Neural progenitor cell (in vitro differentiated cells): ENCODE data around the gene MPHOSPH10. TPM values are rescaled to one million over a fixed set of nuclear protein-coding genes. Genes with fewer than 3 reads are reported as not detected.
"Not testable (repeated sequence)": the region's sequence is repeated elsewhere in the genome, so short reads cannot be mapped to it uniquely, and the experiment has no call there.

Experiments used
- DNase-seq: peaks from one replicate; pipeline ENCODE4 v3.0.0-alpha.2; 2016; ENCODE audit warnings: low spot score
- H2AFZ ChIP-seq: fragments of 200-600 bp; sonication (generic); replicated peaks from 2 replicates; pipeline ENCODE4 v1.6.1; 2016; ENCODE audit warnings: antibody characterized with exemption
- H3F3A ChIP-seq: fragments of 200-600 bp; sonication (generic); 2 replicates; pipeline ENCODE4 v1.6.1; 2016; ENCODE audit warnings: antibody characterized with exemption, low read depth
- H3K27ac ChIP-seq: fragments of 200-600 bp; sonication (generic); 2 replicates; pipeline ENCODE4 v1.5.1; 2016; ENCODE audit warnings: mild to moderate bottlenecking
- H3K27me3 ChIP-seq: fragments of 200-600 bp; sonication (generic); 2 replicates; pipeline ENCODE4 v1.6.1; 2016; ENCODE audit warnings: mild to moderate bottlenecking, moderate library complexity
- H3K36me3 ChIP-seq: fragments of 200-600 bp; sonication (generic); 2 replicates; pipeline ENCODE4 v1.5.1; 2016
- H3K4me1 ChIP-seq: fragments of 200-600 bp; sonication (generic); 2 replicates; pipeline ENCODE4 v1.6.1; 2016; ENCODE audit warnings: mixed run types
- H3K4me2 ChIP-seq: fragments of 200-600 bp; sonication (generic); 2 replicates; pipeline ENCODE4 v1.6.1; 2016
- H3K4me3 ChIP-seq: fragments of 200-600 bp; sonication (generic); 2 replicates; pipeline ENCODE4 v1.5.1; 2016
- H3K79me2 ChIP-seq: fragments of 200-600 bp; sonication (generic); 2 replicates; pipeline ENCODE4 v1.6.1; 2016; ENCODE audit warnings: low read depth
- H3K9ac ChIP-seq: fragments of 200-600 bp; sonication (generic); 2 replicates; pipeline ENCODE4 v1.6.1; 2016
- H3K9me3 ChIP-seq: fragments of 200-600 bp; sonication (generic); 2 replicates; pipeline ENCODE4 v1.5.1; 2016; ENCODE audit warnings: low read depth
- H4K20me1 ChIP-seq: fragments of 200-600 bp; sonication (generic); 2 replicates; pipeline ENCODE4 v1.6.1; 2016; ENCODE audit warnings: low read depth
- H3K27ac Mint-ChIP-seq: 3 replicates; pipeline ENCODE4 v1.8.0; 2021; ENCODE audit warnings: mixed read lengths
- H3K27me3 Mint-ChIP-seq: 2 replicates; pipeline ENCODE4 v1.8.0; 2022; ENCODE audit warnings: low read depth, mild to moderate bottlenecking, inconsistent platforms, moderate library complexity, mixed read lengths; ENCODE audit not compliant: insufficient read depth
- H3K36me3 Mint-ChIP-seq: 3 replicates; pipeline ENCODE4 v1.8.0; 2021; ENCODE audit warnings: mixed read lengths
- H3K4me1 Mint-ChIP-seq: 3 replicates; pipeline ENCODE4 v1.8.0; 2021; ENCODE audit warnings: mixed read lengths
- H3K4me3 Mint-ChIP-seq: 3 replicates; pipeline ENCODE4 v1.8.0; 2021; ENCODE audit warnings: mild to moderate bottlenecking, moderate library complexity, mixed read lengths
- H3K9me3 Mint-ChIP-seq: 3 replicates; pipeline ENCODE4 v1.8.0; 2020; ENCODE audit warnings: mixed read lengths
- EZH2 ChIP-seq: fragments of 200-600 bp; sonication (generic); IDR thresholded peaks from 2 replicates; pipeline ENCODE4 v1.6.1; 2017; ENCODE audit warnings: antibody characterized with exemption, mild to moderate bottlenecking, moderate library complexity
- EZH2phosphoT487 ChIP-seq: fragments of 200-600 bp; sonication (generic); IDR thresholded peaks from 2 replicates; pipeline ENCODE4 v1.6.1; 2017; ENCODE audit warnings: antibody characterized with exemption
- total RNA-seq: library from RNA; depleted of rRNA; stranded (reverse); fragments of >200 nt; gene quantifications from 2 replicates; pipeline ENCODE4 v1.2.3, GENCODE V29; 2015; ENCODE audit warnings: low replicate concordance
- TF ChIP-seq, protein P1 (sequence below): fragments of 200-600 bp; sonication (generic); IDR thresholded peaks from 2 replicates; pipeline ENCODE4 v1.5.1; 2017; ENCODE audit warnings: antibody characterized with exemption, mild to moderate bottlenecking

MPHOSPH10 gene
- total RNA-seq, 1 donor from 2014 or later: 29.6 TPM

DNA sequence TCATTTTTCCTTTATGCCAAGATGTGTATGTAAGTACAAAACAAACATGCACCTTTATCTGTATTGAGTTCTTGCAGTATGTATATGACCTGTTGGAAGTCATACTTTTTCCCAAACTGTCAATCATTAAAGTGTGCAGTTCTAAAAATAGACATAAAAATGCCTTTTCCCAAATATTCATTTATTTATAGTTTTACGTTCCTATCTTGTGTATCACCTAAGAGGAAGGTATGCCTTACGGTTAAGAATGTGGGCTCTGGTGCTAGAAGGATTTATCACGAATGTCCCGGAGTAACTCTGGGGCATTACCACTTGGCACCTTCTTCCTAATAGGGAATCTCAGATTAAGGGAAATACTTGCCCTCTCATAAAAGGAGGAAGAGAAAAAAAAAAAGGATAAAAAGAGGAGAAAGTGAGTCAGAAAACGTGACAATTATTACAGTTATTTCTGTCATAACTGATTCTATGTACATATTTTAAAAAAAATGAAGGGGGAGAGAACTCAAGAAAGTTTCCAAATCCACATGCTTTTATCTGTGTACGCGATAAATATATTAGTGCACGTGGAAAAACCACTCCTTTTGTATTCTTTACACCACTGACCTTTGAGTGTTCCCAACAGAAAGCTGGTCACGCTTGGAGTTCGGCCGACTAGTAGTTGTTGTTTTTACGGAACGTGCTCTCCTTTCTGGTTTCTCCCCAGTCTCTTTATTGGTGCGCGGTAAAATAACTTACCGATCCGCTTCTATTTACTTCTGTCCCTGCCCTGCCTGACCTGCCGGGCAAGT, 1.1 kb upstream of the MPHOSPH10 start:
- Mint-ChIP-seq H3K27me3 (peaks cover 3% of the 10 kb centered on the region), H3K4me3 (no peak overlapping the region), H3K36me3 (peaks cover 3% of the 10 kb centered on the region), H3K27ac (peak overlapping the region; percentile 98), H3K4me1 (peaks cover 7% of the 10 kb centered on the region), H3K9me3 (no peaks in the 10 kb centered on the region)
- peak overlapping the region; percentile 91 for H3K4me2 ChIP-seq
- peak overlapping the region; percentile 50 for H3K9ac ChIP-seq
- peak overlapping the region; percentile 77 for H3K4me3 ChIP-seq
- H3K27me3 ChIP-seq: no peaks in the 10 kb centered on the region
- H3K79me2 ChIP-seq: peaks cover 45% of the 10 kb centered on the region
- no peak overlapping the region for H3K27ac ChIP-seq
- H4K20me1 ChIP-seq: peaks cover 7% of the 10 kb centered on the region
- peak overlapping the region; percentile 97 for H2AFZ ChIP-seq
- peaks cover 4% of the 10 kb centered on the region for H3K36me3 ChIP-seq
- no peaks in the 10 kb centered on the region for H3F3A ChIP-seq
- peaks cover 10% of the 10 kb centered on the region for H3K4me1 ChIP-seq
- TF ChIP-seq EZH2phosphoT487: no peak
- TF ChIP-seq, protein P1, sequence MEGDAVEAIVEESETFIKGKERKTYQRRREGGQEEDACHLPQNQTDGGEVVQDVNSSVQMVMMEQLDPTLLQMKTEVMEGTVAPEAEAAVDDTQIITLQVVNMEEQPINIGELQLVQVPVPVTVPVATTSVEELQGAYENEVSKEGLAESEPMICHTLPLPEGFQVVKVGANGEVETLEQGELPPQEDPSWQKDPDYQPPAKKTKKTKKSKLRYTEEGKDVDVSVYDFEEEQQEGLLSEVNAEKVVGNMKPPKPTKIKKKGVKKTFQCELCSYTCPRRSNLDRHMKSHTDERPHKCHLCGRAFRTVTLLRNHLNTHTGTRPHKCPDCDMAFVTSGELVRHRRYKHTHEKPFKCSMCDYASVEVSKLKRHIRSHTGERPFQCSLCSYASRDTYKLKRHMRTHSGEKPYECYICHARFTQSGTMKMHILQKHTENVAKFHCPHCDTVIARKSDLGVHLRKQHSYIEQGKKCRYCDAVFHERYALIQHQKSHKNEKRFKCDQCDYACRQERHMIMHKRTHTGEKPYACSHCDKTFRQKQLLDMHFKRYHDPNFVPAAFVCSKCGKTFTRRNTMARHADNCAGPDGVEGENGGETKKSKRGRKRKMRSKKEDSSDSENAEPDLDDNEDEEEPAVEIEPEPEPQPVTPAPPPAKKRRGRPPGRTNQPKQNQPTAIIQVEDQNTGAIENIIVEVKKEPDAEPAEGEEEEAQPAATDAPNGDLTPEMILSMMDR: no peak
- no peak for TF ChIP-seq EZH2
- H3K9me3 ChIP-seq: no peaks in the 10 kb centered on the region
- no peak for DNase-seq

- Histone ChIP-seq H4K20me1 (peaks cover 7% of the 10 kb centered on the region), H3K4me2 (peak overlapping the region; percentile 91), H3K36me3 (peaks cover 9% of the 10 kb centered on the region), H3K9me3 (no peaks in the 10 kb centered on the region), H2AFZ (peak overlapping the region; percentile 97), H3K4me1 (peaks cover 10% of the 10 kb centered on the region), H3F3A (no peaks in the 10 kb centered on the region), H3K4me3 (peak overlapping the region; percentile 77), H3K27me3 (no peaks in the 10 kb centered on the region), H3K27ac (no peak overlapping the region), H3K79me2 (peaks cover 45% of the 10 kb centered on the region), H3K9ac (peak overlapping the region; percentile 50)
- Mint-ChIP-seq H3K27ac (peak overlapping the region; percentile 98), H3K9me3 (no peaks in the 10 kb centered on the region), H3K4me1 (peaks cover 7% of the 10 kb centered on the region), H3K4me3 (no peak overlapping the region), H3K27me3 (peaks cover 3% of the 10 kb centered on the region), H3K36me3 (peaks cover 5% of the 10 kb centered on the region)
- no peak for DNase-seq
- TF ChIP-seq EZH2 (peak; percentile 45), EZH2phosphoT487 (no peak)
Observed at GRCh38 chr2:71129902-71130151, 607 bp upstream of the MPHOSPH10 start.

GRCh38 chr2:71130905-71131244, 441 bp downstream of the MPHOSPH10 start:
- H3K36me3 ChIP-seq: peaks cover 11% of the 10 kb centered on the region
- TF ChIP-seq, protein P1: no peak
- TF ChIP-seq EZH2 (no peak), EZH2phosphoT487 (no peak)
- peak; percentile 16 for DNase-seq
- no peaks in the 10 kb centered on the region for H3K27me3 ChIP-seq
- H3K36me3 Mint-ChIP-seq: peaks cover 4% of the 10 kb centered on the region
- H3K27ac Mint-ChIP-seq: no peak overlapping the region
- H4K20me1 ChIP-seq: peaks cover 7% of the 10 kb centered on the region
- H3K9me3 Mint-ChIP-seq: no peaks in the 10 kb centered on the region
- no peaks in the 10 kb centered on the region for H3K9me3 ChIP-seq
- no peak overlapping the region for H3K4me3 Mint-ChIP-seq
- peak overlapping the region; percentile 97 for H2AFZ ChIP-seq
- peaks cover 10% of the 10 kb centered on the region for H3K4me1 ChIP-seq
- H3F3A ChIP-seq: no peaks in the 10 kb centered on the region
- peak overlapping the region; percentile 82 for H3K9ac ChIP-seq
- H3K79me2 ChIP-seq: peaks cover 45% of the 10 kb centered on the region
- peaks cover 7% of the 10 kb centered on the region for H3K4me1 Mint-ChIP-seq
- H3K27ac ChIP-seq: no peak overlapping the region
- peak overlapping the region; percentile 77 for H3K4me3 ChIP-seq
- H3K4me2 ChIP-seq: peak overlapping the region; percentile 91
- H3K27me3 Mint-ChIP-seq: peaks cover 3% of the 10 kb centered on the region

GRCh38 chr2:71131387-71132166, 1.1 kb downstream of the MPHOSPH10 start:
- not testable (repeated sequence) for H2AFZ ChIP-seq, H3K27ac Mint-ChIP-seq, H3K27me3 ChIP-seq, H3K27ac ChIP-seq, H3K36me3 Mint-ChIP-seq, H3K4me1 Mint-ChIP-seq, DNase-seq, H4K20me1 ChIP-seq, H3K27me3 Mint-ChIP-seq, H3K9me3 Mint-ChIP-seq, H3K4me3 Mint-ChIP-seq, H3K9me3 ChIP-seq, H3F3A ChIP-seq, H3K4me1 ChIP-seq
- Histone ChIP-seq H3K79me2 (peaks cover 45% of the 10 kb centered on the region), H3K4me3 (peak overlapping the region; percentile 77), H3K4me2 (peak overlapping the region; percentile 91), H3K36me3 (peaks cover 11% of the 10 kb centered on the region), H3K9ac (peak overlapping the region; percentile 82)
